ENCODE measurements around the gene CNTD1. TPM values are rescaled to one million over a fixed set of nuclear protein-coding genes. Genes with fewer than 3 reads are reported as not detected.
"Not testable (repeated sequence)": the region's sequence is repeated elsewhere in the genome, so short reads cannot be mapped to it uniquely, and the experiment has no call there.

CNTD1 gene
- polyA plus RNA-seq (ENCODE audit: insufficient read length) = 3.4 TPM
- long read RNA-seq, donor 1, partial matches to known transcripts = 7 of 20 reads
- long read RNA-seq, donor 1, other reads (novel, unspliced or antisense) = 13 of 20 reads
- long read RNA-seq, donor 2 = 0 reads
- long read RNA-seq, donor 3 = 0 reads
- long read RNA-seq, donor 4 = 0 reads
- long read RNA-seq, donor 5 = 0 reads
- long read RNA-seq, donor 6, partial matches to known transcripts = 0 of 22 reads
- long read RNA-seq, donor 6, other reads (novel, unspliced or antisense) = 22 of 22 reads
- long read RNA-seq, donor 7 = 0 reads
- long read RNA-seq, donor 8 = 0 reads

- peak; percentile 83 for DNase-seq
These were observed at the start of gene CNTD1, which contains the start of gene COA3 for GRCh38 chr17:42798383-42799380. CNTD1 (plus strand) TSS chr17:42798861; CDS start chr17:42799068, 207 bp downstream. COA3 (minus strand) TSS chr17:42798704; CDS start chr17:42798681, 23 bp downstream.

GRCh38 chr17:42748908-42749798, 49.5 kb upstream of the CNTD1 start:
- no peak for DNase-seq

- DNase-seq = no peak
These were observed 47.8 kb upstream of the CNTD1 start for GRCh38 chr17:42750739-42751344.

GRCh38 chr17:42751628-42752027, 47.0 kb upstream of the CNTD1 start:
- DNase-seq = no peak

- DNase-seq = no peak
These were observed 43.9 kb upstream of the CNTD1 start for GRCh38 chr17:42754782-42755181.

- DNase-seq = no peak
These were observed 38.5 kb upstream of the CNTD1 start for GRCh38 chr17:42759982-42760651.

GRCh38 chr17:42760652-42761581, 37.7 kb upstream of the CNTD1 start, which contains the start of gene RAMP2:
RAMP2 (plus strand) TSS chr17:42761227; CDS start chr17:42761262, 35 bp downstream.
- no peak for DNase-seq

- DNase-seq = no peak
These were observed 37.0 kb upstream of the CNTD1 start for GRCh38 chr17:42761638-42762037.

GRCh38 chr17:42766124-42766523, 32.5 kb upstream of the CNTD1 start:
- DNase-seq = no peak

GRCh38 chr17:42767512-42767911, 31.1 kb upstream of the CNTD1 start:
- DNase-seq = no peak

GRCh38 chr17:42768006-42768405, 30.7 kb upstream of the CNTD1 start:
- not testable (repeated sequence) for DNase-seq

- DNase-seq = not testable (repeated sequence)
These were observed 28.7 kb upstream of the CNTD1 start for GRCh38 chr17:42769964-42770363.

GRCh38 chr17:42772945-42773289, 25.7 kb upstream of the CNTD1 start:
- no peak for DNase-seq

GRCh38 chr17:42773290-42774035, 25.2 kb upstream of the CNTD1 start, which contains the start of gene VPS25:
VPS25 (plus strand) TSS chr17:42773449; CDS start chr17:42773476, 27 bp downstream.
- DNase-seq = peak; percentile 81

- no peak for DNase-seq
These were observed 24.5 kb upstream of the CNTD1 start for GRCh38 chr17:42774066-42774745.

- no peak for DNase-seq
These were observed 23.0 kb upstream of the CNTD1 start for GRCh38 chr17:42775534-42776098.

- DNase-seq = no peak
These were observed 20.1 kb upstream of the CNTD1 start for GRCh38 chr17:42778570-42778969.
